ENCODE data around the gene NADK. TPM values are rescaled to one million over a fixed set of nuclear protein-coding genes. Genes with fewer than 3 reads are reported as not detected.

NADK gene
- total and polyA plus RNA-seq, 2 of the 13 experiments (the other 11 are each of a cell fraction or from before 2014, with no cell fraction given), result 56.6 to 60.1 TPM

DNA sequence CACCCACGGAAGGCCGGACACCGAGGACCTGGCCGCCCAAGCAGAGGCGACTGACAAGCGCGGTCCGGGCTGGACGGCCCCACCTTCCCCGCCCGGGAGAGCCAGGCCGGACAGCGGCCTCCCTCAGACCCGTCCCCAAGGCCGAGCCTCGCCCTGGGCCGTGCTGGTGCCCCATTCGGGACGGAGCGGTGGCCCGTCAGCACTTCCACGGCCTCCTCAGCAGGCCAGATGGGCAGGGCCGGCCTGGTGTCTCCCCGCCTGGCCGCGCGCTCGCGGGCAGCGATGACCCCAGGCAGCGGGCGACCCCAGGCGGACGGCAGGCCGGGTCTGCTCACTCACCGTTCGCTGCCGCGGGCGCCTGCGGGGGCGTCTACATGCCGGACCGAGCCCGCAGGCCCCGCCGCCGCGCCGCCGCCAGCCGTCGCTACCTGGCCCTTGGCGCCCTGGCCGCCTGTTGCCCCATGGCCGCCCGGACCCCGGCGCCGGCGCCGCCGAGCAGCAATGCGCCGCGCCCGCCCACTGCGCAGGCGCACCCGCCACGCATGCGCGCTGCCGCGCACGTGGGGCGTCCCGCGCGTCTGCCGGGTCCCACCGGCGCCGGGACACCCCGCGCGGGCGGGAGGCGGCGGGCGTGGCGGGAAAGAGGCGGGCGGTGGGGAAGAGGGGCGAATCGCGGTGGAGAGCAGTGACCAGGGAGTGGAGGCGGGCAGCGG, at the start of gene NADK (continued):
- TF ChIP-seq, protein P1, sequence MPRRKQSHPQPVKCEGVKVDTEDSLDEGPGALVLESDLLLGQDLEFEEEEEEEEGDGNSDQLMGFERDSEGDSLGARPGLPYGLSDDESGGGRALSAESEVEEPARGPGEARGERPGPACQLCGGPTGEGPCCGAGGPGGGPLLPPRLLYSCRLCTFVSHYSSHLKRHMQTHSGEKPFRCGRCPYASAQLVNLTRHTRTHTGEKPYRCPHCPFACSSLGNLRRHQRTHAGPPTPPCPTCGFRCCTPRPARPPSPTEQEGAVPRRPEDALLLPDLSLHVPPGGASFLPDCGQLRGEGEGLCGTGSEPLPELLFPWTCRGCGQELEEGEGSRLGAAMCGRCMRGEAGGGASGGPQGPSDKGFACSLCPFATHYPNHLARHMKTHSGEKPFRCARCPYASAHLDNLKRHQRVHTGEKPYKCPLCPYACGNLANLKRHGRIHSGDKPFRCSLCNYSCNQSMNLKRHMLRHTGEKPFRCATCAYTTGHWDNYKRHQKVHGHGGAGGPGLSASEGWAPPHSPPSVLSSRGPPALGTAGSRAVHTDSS (CRISPR knock-in tag; conservative IDR thresholded peaks at IDR 0.05), result no peak
- TF ChIP-seq ETV6 (CRISPR knock-in tag; conservative IDR thresholded peaks at IDR 0.05), result 0 out of 2 replicates have a peak, but pooled peaks have one; percentile 22
- TF ChIP-seq NFKB2 (CRISPR knock-in tag; IDR thresholded peaks at IDR 0.05; ENCODE audit: borderline replicate concordance), result no peak
- TF ChIP-seq ZBTB20 (CRISPR knock-in tag; IDR thresholded peaks at IDR 0.05; ENCODE audit: borderline replicate concordance, low read depth), result 0 out of 2 replicates have a peak, but pooled peaks have one; percentile 45
- peak; percentile 43 for TF ChIP-seq RAD21 (CRISPR knock-in tag; IDR thresholded peaks at IDR 0.05)
- TF ChIP-seq RNF2 (conservative IDR thresholded peaks at IDR 0.05; ENCODE audit: low read depth), result peak; percentile 5; the same call in 1 of the 2 replicates
- no peak for TF ChIP-seq HNF4G (IDR thresholded peaks at IDR 0.05; ENCODE audit: borderline replicate concordance, low read depth, low read length)
- 0 out of 2 replicates have a peak, but pooled peaks have one; percentile 53 for TF ChIP-seq HNF4G (CRISPR knock-in tag; IDR thresholded peaks at IDR 0.05; ENCODE audit: borderline replicate concordance, low read depth)
- TF ChIP-seq CENPX (CRISPR knock-in tag; IDR thresholded peaks at IDR 0.05), result no peak
- peak; percentile 67; the same call in 1 of the 2 replicates for TF ChIP-seq ZNF816 (CRISPR knock-in tag; IDR thresholded peaks at IDR 0.05; ENCODE audit: borderline replicate concordance)
- peak; percentile 91; the same call in 1 of the 2 replicates for TF ChIP-seq ZNF674 (CRISPR knock-in tag; IDR thresholded peaks at IDR 0.05; ENCODE audit: low read depth)
- no peak for TF ChIP-seq ZFP41 (CRISPR knock-in tag; IDR thresholded peaks at IDR 0.05; ENCODE audit: borderline replicate concordance)
- peak; percentile 67; the same call in 1 of the 2 replicates for TF ChIP-seq SRY (CRISPR knock-in tag; IDR thresholded peaks at IDR 0.05)
- TF ChIP-seq, protein P2, sequence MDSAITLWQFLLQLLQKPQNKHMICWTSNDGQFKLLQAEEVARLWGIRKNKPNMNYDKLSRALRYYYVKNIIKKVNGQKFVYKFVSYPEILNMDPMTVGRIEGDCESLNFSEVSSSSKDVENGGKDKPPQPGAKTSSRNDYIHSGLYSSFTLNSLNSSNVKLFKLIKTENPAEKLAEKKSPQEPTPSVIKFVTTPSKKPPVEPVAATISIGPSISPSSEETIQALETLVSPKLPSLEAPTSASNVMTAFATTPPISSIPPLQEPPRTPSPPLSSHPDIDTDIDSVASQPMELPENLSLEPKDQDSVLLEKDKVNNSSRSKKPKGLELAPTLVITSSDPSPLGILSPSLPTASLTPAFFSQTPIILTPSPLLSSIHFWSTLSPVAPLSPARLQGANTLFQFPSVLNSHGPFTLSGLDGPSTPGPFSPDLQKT (CRISPR knock-in tag; IDR thresholded peaks at IDR 0.05; ENCODE audit: borderline replicate concordance), result no peak
- no peak for TF ChIP-seq ZNF501 (CRISPR knock-in tag; IDR thresholded peaks at IDR 0.05)
- TF ChIP-seq SKI (IDR thresholded peaks at IDR 0.05; ENCODE audit: partially characterized antibody), result peak; percentile 54
- TF ChIP-seq EED (CRISPR knock-in tag; IDR thresholded peaks at IDR 0.05), result peak; percentile 67
- TF ChIP-seq, protein P3, sequence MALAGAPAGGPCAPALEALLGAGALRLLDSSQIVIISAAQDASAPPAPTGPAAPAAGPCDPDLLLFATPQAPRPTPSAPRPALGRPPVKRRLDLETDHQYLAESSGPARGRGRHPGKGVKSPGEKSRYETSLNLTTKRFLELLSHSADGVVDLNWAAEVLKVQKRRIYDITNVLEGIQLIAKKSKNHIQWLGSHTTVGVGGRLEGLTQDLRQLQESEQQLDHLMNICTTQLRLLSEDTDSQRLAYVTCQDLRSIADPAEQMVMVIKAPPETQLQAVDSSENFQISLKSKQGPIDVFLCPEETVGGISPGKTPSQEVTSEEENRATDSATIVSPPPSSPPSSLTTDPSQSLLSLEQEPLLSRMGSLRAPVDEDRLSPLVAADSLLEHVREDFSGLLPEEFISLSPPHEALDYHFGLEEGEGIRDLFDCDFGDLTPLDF (CRISPR knock-in tag; IDR thresholded peaks at IDR 0.05), result 0 out of 2 replicates have a peak, but pooled peaks have one; percentile 1
- TF ChIP-seq, protein P4, sequence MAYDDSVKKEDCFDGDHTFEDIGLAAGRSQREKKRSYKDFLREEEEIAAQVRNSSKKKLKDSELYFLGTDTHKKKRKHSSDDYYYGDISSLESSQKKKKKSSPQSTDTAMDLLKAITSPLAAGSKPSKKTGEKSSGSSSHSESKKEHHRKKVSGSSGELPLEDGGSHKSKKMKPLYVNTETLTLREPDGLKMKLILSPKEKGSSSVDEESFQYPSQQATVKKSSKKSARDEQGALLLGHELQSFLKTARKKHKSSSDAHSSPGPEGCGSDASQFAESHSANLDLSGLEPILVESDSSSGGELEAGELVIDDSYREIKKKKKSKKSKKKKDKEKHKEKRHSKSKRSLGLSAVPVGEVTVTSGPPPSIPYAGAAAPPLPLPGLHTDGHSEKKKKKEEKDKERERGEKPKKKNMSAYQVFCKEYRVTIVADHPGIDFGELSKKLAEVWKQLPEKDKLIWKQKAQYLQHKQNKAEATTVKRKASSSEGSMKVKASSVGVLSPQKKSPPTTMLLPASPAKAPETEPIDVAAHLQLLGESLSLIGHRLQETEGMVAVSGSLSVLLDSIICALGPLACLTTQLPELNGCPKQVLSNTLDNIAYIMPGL (CRISPR knock-in tag; IDR thresholded peaks at IDR 0.05; ENCODE audit: borderline replicate concordance in 1 of 2, low read depth in 1 of 2), result peak in 1 of 2 experiments; percentile 65; a peak in 1 of 4 replicates
- TF ChIP-seq, protein P5, sequence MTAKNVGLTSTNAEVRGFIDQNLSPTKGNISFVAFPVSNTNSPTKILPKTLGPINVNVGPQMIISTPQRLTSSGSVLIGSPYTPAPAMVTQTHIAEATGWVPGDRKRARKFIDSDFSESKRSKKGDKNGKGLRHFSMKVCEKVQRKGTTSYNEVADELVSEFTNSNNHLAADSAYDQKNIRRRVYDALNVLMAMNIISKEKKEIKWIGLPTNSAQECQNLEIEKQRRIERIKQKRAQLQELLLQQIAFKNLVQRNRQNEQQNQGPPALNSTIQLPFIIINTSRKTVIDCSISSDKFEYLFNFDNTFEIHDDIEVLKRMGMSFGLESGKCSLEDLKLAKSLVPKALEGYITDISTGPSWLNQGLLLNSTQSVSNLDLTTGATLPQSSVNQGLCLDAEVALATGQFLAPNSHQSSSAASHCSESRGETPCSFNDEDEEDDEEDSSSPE (CRISPR knock-in tag; IDR thresholded peaks at IDR 0.05), result peak; percentile 41; the same call in 1 of the 2 replicates
- peak; percentile 54; the same call in 1 of the 2 replicates for TF ChIP-seq ZNF556 (CRISPR knock-in tag; IDR thresholded peaks at IDR 0.05; ENCODE audit: borderline replicate concordance)

Measured in HepG2 (cell line).